Measurements from ENCODE around the gene HUS1. TPM values are rescaled to one million over a fixed set of nuclear protein-coding genes. Genes with fewer than 3 reads are reported as not detected.

HUS1 gene
- total RNA-seq, 1 donor from 2014 or later, result 40.6 TPM

DNA sequence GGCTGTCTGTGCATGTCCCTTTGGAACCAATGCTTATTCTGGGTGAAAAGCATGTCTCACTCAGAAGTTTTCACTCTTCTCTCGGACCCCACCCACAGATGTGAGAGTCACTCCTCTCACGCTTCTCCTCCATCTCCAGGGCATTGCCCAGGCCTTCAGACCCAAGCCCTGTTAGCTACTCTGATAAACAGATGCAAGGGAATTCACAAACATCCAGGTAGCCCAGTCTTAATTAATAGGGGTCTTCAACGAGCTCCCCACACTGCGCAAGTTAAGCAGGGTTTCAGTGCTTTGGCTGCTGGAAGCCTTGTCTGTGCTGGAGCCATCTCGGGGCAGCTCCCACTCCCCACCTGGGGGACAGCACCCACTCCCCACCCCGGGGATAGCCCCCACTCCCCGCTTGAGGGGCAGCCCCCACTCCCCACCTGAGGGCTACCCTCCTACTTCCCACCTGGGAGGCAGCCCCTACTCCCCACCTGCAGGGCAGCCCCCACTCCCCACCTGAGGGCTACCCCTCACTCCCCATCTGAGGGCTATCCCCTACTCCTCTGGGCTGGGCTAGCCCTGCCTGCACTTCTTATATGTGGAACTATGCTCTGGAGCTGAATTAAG is 39.9 kb downstream of the HUS1 start:
- DNase-seq, result no peak
- TF ChIP-seq, protein P1, sequence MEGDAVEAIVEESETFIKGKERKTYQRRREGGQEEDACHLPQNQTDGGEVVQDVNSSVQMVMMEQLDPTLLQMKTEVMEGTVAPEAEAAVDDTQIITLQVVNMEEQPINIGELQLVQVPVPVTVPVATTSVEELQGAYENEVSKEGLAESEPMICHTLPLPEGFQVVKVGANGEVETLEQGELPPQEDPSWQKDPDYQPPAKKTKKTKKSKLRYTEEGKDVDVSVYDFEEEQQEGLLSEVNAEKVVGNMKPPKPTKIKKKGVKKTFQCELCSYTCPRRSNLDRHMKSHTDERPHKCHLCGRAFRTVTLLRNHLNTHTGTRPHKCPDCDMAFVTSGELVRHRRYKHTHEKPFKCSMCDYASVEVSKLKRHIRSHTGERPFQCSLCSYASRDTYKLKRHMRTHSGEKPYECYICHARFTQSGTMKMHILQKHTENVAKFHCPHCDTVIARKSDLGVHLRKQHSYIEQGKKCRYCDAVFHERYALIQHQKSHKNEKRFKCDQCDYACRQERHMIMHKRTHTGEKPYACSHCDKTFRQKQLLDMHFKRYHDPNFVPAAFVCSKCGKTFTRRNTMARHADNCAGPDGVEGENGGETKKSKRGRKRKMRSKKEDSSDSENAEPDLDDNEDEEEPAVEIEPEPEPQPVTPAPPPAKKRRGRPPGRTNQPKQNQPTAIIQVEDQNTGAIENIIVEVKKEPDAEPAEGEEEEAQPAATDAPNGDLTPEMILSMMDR (IDR thresholded peaks at IDR 0.05; ENCODE audit: partially characterized antibody, unreplicated experiment), result no peak
- Mint-ChIP-seq H3K4me1 (ENCODE audit: low read depth, unreplicated experiment) (no peaks in the 10 kb centered on the region), H3K27me3 (ENCODE audit: unreplicated experiment) (peaks cover 2% of the 10 kb centered on the region), H3K27ac (ENCODE audit: unreplicated experiment) (no peak overlapping the region), H3K9me3 (ENCODE audit: unreplicated experiment) (peaks cover 2% of the 10 kb centered on the region), H3K4me3 (ENCODE audit: unreplicated experiment) (no peak overlapping the region), H3K36me3 (ENCODE audit: unreplicated experiment) (no peaks in the 10 kb centered on the region)

DNA sequence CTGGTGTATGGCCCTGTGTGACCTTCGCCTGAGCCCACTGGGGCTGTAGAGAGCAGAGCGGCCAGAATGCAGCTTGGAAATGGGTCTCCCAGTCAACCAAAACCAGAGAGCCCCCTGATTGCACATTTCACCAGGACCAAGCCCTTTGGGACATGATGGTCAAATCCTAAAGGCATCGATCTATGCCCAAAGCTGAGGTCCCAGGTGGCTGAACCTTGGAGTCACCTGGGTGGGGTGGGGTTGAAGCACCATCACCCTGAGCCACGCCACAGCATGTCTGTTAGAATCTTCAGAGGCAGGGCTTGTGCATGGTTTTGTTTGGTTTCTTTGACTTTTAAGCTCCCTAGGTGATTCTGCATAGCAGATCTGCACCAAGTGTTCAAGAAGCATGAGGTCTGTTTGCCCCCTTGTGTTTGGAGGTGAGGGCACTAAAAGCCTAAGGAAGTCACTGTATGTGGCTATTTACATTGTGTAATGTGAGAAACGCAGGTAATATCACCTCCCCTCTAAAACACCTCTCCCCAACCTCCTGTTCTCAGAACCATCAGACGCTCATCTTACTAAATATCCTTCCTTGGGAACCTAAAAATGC is 40.7 kb downstream of the HUS1 start:
- peaks cover 2% of the 10 kb centered on the region for H3K9me3 Mint-ChIP-seq (ENCODE audit: unreplicated experiment)
- no peak overlapping the region for H3K4me3 Mint-ChIP-seq (ENCODE audit: unreplicated experiment)
- no peak for DNase-seq
- H3K27me3 Mint-ChIP-seq (ENCODE audit: unreplicated experiment), result peaks cover 2% of the 10 kb centered on the region
- no peaks in the 10 kb centered on the region for H3K4me1 Mint-ChIP-seq (ENCODE audit: low read depth, unreplicated experiment)
- no peak overlapping the region for H3K27ac Mint-ChIP-seq (ENCODE audit: unreplicated experiment)
- no peaks in the 10 kb centered on the region for H3K36me3 Mint-ChIP-seq (ENCODE audit: unreplicated experiment)
- TF ChIP-seq, protein P1 (IDR thresholded peaks at IDR 0.05; ENCODE audit: partially characterized antibody, unreplicated experiment), result no peak

DNA sequence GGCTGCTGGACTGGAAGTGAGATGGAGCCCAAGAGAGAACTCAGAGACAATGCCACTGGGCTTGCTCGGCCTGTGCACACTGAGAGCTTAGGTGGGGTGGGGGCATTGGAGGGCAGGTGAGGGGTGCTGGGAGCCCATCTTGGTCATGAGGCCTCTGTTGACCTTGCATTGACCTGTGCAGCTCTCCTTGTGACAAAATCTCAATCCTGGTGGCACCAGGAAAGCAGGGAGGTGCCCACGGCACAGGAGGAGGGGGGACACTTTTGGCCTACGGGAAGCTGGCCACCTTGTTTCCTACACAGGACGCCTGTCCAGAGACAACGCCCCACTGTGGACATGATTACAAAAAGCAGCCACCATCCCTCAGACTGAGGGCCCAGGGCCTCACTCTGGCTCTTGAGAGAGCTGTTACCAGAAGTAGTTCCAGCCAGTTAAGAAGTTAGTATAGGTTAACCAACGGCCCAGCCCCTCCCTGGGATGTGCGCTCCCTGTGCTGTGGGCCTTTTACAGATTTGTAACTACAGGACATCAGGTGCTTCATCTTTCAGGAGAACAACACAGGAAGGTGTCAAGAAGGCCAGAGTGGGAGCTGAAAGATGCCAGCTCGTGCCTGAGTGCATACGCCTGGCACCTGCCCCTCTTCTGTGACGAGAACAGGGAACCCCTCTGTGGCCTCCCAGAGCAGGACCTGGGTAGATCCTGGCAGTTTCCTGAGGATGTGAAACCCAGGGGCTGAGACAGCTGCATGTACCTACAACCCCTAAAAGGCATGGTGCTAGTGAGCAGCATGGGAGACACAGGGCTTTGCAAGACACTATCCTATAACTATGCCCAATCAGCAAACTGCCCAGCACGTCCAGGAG is 41.5 kb downstream of the HUS1 start:
- no peaks in the 10 kb centered on the region for H3K9me3 Mint-ChIP-seq (ENCODE audit: unreplicated experiment)
- TF ChIP-seq, protein P1 (IDR thresholded peaks at IDR 0.05; ENCODE audit: partially characterized antibody, unreplicated experiment), result no peak
- H3K36me3 Mint-ChIP-seq (ENCODE audit: unreplicated experiment), result no peaks in the 10 kb centered on the region
- H3K4me3 Mint-ChIP-seq (ENCODE audit: unreplicated experiment), result no peak overlapping the region
- no peak overlapping the region for H3K27ac Mint-ChIP-seq (ENCODE audit: unreplicated experiment)
- H3K27me3 Mint-ChIP-seq (ENCODE audit: unreplicated experiment), result peaks cover 2% of the 10 kb centered on the region
- no peak for DNase-seq
- no peaks in the 10 kb centered on the region for H3K4me1 Mint-ChIP-seq (ENCODE audit: low read depth, unreplicated experiment)

DNA sequence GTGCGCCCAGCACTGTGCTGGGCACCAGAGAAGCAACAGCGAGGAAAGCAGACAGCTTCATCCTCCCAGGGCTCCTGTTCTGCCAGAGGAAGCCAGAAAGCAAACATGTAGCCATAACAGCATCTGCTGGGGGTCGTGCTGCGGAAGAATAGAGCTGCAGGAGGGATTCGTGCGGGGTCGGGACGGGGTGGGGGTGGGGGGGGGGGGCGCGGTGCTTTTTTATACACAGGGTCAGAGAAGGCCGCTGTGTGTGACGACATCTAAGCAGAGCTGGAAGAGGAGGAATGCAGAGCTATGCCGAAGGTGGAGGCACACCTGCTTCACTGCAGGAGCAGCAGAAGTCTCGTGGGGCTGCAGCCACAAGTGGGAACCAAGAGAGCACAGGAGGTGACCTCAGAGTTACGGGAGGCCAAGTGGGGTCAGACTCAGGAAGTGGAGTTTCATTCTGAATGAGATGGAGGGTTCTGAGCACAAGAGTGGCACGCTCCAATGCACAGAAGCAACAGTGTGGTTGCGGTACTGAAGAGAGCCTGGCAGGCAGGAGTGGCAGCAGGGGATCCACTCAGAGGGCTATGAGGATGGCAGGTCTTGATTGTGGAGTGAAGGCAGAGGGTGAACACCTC is 42.2 kb downstream of the HUS1 start:
- H3K27ac Mint-ChIP-seq (ENCODE audit: unreplicated experiment), result no peak overlapping the region
- no peak for DNase-seq
- TF ChIP-seq, protein P1 (IDR thresholded peaks at IDR 0.05; ENCODE audit: partially characterized antibody, unreplicated experiment), result no peak
- H3K36me3 Mint-ChIP-seq (ENCODE audit: unreplicated experiment), result no peaks in the 10 kb centered on the region
- no peak overlapping the region for H3K4me3 Mint-ChIP-seq (ENCODE audit: unreplicated experiment)
- H3K4me1 Mint-ChIP-seq (ENCODE audit: low read depth, unreplicated experiment), result no peaks in the 10 kb centered on the region
- no peaks in the 10 kb centered on the region for H3K9me3 Mint-ChIP-seq (ENCODE audit: unreplicated experiment)
- H3K27me3 Mint-ChIP-seq (ENCODE audit: unreplicated experiment), result peaks cover 2% of the 10 kb centered on the region
